DMS53 treated with DMSO at 0.1 percent for 48 hours (cell line): Measurements from ENCODE around the gene TULP3.
"Not testable (repeated sequence)": the region's sequence is repeated elsewhere in the genome, so short reads cannot be mapped to it uniquely, and the experiment has no call there.

Experiments used
- DNase-seq: peaks from one replicate; lab custom pipeline; 2025; ENCODE audit not compliant: unreplicated experiment; lab: John Stamatoyannopoulos, UW

The TULP3 gene

DNA sequence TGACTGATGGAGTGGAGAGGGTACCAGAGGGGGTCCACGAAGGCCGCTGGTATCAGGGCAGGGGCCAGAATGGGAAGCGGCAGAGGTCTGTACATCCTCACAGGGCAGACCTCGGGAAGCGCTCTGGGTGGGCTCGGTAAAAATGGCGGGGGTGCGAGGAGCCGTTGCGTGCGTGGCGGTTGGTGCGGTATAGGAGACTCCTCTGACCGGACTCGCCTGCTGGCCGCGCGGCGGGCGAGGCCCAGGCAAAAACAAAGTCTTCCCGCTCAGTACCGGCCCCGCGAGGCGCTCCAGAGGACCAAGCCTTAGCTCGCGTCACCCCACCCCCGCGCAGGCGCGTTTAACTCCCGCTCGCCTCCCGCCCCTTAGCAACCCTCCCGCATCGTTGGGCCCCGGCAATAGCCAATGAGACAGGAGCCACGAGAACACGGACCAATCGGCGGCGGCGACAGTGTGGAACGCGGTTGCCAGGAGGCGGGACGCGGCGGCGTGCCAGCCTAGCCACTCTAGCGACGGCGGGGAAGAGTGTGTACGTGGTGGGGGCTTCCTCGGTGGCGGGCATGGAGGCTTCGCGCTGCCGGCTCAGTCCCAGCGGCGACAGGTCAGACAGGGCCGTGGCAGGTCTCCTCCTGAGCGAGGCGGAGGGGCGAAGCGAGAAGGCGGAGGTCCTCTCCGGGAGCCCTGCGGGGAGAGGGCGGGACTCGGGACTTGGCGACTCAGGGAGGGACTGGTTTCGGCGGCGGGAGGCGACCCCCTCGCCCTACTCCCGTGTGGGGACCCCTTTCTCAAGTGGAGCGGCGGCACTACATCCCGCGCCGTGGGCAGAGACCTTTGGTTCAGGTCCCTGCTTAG is at the start of gene TULP3:
TSS of gene TULP3 (plus strand) at position 504 of the 852 bp plus-strand sequence. CDS start at position 561, 57 bp downstream.
- peak; percentile 100 for DNase-seq

DNA sequence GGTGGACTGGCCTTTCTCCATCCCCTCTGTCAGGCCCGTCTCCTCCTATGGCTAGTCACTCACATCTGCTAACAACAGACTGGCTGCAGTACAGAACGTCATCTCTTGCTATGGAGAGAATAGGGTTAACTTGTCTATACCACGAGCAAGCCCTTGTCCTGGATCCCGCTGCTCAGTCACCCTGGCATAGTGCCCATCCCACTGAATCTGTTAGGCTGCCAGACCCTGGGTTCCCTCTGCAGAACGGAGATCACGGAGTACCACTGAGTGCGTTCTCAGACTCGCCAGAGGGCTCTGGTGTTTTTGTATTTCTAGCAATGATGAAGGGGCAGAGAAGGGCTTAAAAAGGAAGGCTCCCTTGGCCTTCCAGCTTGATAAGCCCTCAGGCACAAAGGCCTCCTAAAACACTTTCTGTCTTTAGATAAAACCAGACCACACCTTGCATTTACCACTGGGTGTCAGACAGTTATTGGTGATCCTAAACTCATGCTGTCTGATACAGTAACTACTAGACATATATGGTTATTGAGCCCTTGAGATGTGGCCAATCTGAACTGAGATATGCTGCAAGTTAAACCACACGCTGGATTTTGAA is 49.5 kb upstream of the TULP3 start:
- no peak for DNase-seq

GRCh38 chr12:2842948-2843347 is 47.7 kb upstream of the TULP3 start:
- DNase-seq, result no peak

GRCh38 chr12:2844786-2845185 is 45.9 kb upstream of the TULP3 start:
- DNase-seq, result no peak

DNA sequence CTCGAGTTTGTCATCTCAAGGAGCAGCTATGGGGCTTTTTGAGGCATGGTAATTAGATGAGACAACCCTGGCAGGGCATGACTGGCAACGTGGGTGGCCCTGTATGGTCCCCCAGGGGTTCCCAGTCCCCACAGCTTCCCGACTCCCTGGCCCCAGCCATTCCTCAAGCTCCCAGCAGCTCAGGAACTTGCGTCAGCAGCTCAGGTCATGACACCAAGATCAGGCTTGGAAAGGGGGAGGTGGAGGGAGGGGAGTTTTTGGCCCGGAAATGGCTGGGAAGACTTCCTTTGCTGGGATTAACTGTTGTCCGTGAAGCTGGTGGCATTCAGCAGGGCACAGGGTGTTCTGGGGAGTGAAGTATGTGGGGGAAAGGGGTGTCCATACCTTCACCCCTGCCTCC is 45.4 kb upstream of the TULP3 start:
- DNase-seq, result no peak

GRCh38 chr12:2851931-2852330 is 38.8 kb upstream of the TULP3 start:
- no peak for DNase-seq

- DNase-seq, result peak; percentile 73
Measured at GRCh38 chr12:2853626-2854025, 37.1 kb upstream of the TULP3 start.

DNA sequence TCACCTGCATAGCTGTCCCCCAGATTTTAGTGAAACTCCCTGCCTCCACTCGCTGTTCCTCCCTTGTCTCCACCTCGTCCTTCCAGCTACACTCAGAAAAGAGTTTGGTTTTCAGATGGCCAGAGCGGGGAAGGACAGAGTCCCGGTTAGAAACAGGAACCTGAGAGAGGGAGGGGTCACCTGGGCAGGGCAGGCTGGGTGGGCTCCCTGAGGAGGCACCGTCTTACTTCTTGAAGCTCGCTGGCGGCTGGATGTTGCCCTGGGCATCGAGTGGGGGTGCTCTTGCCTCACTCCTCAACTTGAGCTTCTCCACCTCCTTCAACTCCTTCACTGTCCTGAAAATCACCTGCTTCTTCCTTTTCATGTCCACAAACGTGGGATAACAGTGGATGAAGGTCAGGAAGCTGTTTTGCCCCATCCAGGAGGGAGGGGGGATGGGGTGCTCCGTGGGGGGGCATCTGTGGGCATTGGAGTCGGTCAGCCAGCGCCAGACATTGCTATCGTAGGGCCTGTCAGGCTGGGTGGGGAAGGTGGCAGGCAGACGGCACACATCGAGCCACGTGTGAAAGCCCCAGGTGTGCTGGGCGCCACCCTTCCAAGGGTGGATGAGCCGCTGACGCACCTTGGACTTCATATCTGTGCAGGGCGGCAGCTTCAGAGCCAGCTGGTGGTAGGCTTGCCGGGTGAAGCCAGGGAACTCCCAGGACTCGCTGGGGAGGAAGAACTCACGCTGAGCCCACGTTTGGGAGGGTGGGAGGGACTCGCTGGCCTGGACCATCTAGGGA is 35.8 kb upstream of the TULP3 start:
- peak; percentile 46 for DNase-seq

DNA sequence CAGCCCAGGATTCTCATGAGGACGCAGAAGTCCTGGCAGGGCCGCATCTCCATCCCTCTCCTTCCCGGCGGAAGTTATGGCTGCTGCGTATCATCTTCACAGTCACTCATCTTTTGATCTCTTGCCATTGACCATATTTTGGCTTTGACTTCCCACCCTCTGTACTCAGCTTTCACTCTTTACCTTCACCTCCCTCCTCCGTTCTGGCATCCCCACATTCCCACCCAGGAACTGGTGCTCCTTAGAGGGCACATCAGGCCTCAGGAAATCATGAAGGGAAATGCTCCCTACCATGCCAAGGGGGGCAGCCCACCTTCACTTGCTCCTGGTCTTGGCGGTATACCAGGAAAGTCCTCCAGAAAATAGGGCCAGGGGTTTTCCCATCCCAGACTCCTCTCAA is 35.1 kb upstream of the TULP3 start:
- no peak for DNase-seq

DNA sequence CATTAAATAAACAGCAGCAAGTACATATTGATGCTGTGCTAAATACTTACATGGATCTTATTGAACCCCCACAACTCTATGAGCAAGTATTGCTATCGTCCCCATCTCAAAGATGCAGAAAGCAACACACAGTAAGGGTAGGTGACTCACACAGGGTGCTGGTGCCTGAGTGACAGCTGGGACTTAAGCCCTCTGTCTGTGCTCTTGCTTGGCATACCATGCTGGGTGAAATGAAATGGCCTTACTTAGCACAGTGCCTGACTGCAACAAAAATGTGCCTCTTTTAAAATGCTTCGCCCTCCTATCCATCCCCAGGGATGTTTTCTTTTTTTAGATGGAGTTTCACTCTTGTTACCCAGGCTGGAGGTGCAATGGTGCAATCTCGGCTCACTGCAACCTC is 34.6 kb upstream of the TULP3 start:
- DNase-seq, result peak; percentile 45

- DNase-seq, result peak; percentile 96
Measured at GRCh38 chr12:2857021-2857431, 33.7 kb upstream of the TULP3 start, which contains the start of gene TEX52. Gene TEX52, minus strand, starts transcription at chr12:2857039. Its CDS starts 13 bp downstream, at chr12:2857026.

DNA sequence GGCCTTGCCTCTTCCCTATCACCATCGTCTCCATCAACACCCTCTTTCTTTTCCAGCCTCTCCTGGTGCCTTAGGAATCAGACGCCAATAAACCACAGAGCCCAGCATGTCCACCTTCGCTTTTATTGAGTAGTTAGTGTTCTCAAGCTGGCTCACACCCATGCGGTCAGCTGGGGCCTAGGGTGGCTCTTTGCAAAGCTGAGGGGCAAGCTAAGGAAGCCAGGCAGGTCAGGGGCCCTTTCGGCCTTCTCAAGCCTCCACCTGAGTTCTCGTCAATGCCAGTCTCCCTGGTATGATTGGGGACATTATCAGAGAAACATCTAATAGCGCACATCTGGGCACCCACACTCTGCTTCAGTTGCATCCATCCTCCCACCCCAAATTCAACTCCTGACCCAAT is 33.1 kb upstream of the TULP3 start:
- no peak for DNase-seq

DNA sequence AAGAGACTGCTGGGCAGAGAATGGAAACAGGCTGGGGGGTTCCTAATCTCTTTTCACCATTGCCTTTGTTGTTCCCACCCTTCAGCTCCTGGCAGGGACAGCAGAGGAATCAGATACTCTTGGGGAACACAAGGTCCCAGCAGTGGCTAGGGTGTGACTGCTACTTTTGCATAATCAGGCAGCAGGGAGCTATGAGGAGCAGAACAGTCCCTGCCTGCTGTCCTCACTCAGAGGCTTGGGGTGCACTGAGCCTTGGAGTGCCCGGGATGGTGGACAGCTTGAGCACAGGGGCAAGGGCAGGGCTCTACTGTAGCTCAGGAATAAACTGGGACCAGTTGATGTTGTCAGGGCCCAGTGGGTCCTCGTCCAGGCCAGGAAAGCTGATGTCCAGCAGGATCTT is 32.4 kb upstream of the TULP3 start:
- DNase-seq, result no peak

DNA sequence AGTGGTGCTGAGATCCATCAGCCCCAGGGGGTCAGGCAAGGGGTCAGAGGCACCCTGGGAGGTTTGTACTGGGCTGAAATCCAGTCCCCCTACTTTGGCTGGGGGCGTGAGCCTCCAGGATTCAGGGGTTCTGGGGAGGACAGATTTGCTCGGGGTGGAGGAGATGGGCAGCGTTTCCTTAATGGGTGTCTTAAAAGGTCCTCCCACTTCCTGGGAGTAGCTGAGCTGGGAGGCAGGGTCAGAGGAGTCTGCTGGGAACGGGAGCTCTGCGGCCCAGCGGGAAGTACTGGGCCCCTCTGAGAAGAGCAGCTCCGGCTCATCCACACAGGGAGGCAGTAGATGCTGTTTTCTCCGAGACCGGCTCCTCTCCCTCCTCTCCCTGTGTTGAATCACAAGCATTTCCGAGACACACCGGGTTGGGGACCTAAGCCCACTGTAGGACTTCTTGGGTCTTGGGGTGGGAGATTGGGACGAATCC is 31.7 kb upstream of the TULP3 start:
- no peak for DNase-seq

- no peak for DNase-seq
Measured at GRCh38 chr12:2860170-2860569, 30.5 kb upstream of the TULP3 start.

GRCh38 chr12:2862876-2863275 is 27.8 kb upstream of the TULP3 start:
- no peak for DNase-seq

GRCh38 chr12:2863402-2863801 is 27.3 kb upstream of the TULP3 start:
- not testable (repeated sequence) for DNase-seq

DNA sequence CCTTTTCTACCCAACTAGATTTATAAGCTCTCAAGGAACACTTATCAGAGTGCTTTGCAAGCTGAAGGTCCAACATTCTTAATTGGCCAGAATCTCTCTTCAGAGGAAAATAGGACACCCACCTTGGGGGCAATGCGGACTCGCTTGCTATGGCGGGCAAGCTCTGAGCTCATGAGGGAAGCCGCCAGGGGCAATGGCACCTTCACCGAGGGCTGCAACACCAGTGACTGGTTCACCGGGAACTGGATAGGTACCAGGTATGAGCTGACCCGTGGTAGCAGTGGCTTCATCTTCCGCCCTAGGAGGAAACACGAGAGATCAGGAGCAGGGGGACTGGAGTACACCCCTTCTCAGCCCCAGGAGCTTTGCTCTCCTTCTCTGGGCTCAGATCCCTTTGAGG is 26.5 kb upstream of the TULP3 start:
- no peak for DNase-seq

GRCh38 chr12:2868986-2869632 is 21.6 kb upstream of the TULP3 start:
- not testable (repeated sequence) for DNase-seq

GRCh38 chr12:2876431-2877046 is 14.2 kb upstream of the TULP3 start:
- peak; percentile 63 for DNase-seq
